Esophagus squamous epithelium (tissue), 5 donors: ENCODE results near the gene RAPGEF5. TPM values are rescaled to one million over a fixed set of nuclear protein-coding genes. Genes with fewer than 3 reads are reported as not detected.

Experiments
- DNase-seq: peaks from one replicate; lab custom pipeline; 2025; lab: John Stamatoyannopoulos, UW
- H3K27ac ChIP-seq, 4 donors: fragments of 200-600 bp; sonication (generic); one replicate each; pipeline ENCODE4 v1.5.1; 2016 to 2019; ENCODE audit warnings: mild to moderate bottlenecking in 1 of 4
- H3K27me3 ChIP-seq, 4 donors: fragments of 200-600 bp; sonication (generic); 1 replicate in 3 of 4; 2 replicates in 1 of 4; pipeline versions ENCODE4 v1.5.1 to v1.6.0; 2017 to 2021; ENCODE audit warnings: antibody characterized with exemption in 1 of 4
- H3K36me3 ChIP-seq, 3 donors: fragments of 200-600 bp; sonication (generic); one replicate each; pipeline ENCODE4 v1.5.1; 2016 to 2019
- H3K4me1 ChIP-seq, 3 donors: fragments of 200-600 bp; sonication (generic); one replicate each; pipeline ENCODE4 v1.5.1; 2017 to 2019
- H3K4me3 ChIP-seq, 4 donors: fragments of 200-600 bp; sonication (generic); 1 replicate in 3 of 4; 2 replicates in 1 of 4; pipeline ENCODE4 v1.5.1; 2016 to 2019; ENCODE audit warnings: mild to moderate bottlenecking in 2 of 4, moderate library complexity in 1 of 4
- H3K9me3 ChIP-seq, 3 donors: fragments of 200-600 bp; sonication (generic); one replicate each; pipeline ENCODE4 v1.5.1; 2016 to 2019
- CTCF ChIP-seq, 6 experiments: fragments of 450-650 bp in 4 of 6; fragments of 200-600 bp in 2 of 6; sonication (generic) in 2 of 6; IDR thresholded peaks; one replicate each; pipeline ENCODE4 v1.5.1; 2016 to 2019; ENCODE audit warnings: antibody characterized with exemption in 6 of 6, mild to moderate bottlenecking in 4 of 6, moderate library complexity in 4 of 6
- POLR2A ChIP-seq, 4 donors: fragments of 450-650 bp; IDR thresholded peaks; one replicate each; pipeline ENCODE4 v1.6.1; 2017; ENCODE audit warnings: antibody characterized with exemption in 4 of 4, mild to moderate bottlenecking in 4 of 4, moderate library complexity in 3 of 4
- WGBS, 2 donors: methylation state at CpG; one replicate each; pipeline ENCODE4 v1.1.5; 2018; 5-methylcytosine and 5-hydroxymethylcytosine counted together
- intact Hi-C: fragments of 100-400 bp; cut with DNase I; formaldehyde crosslinking; loops from one replicate; pipeline ENCODE4 v1.15.0; 2022
- total RNA-seq, 4 donors: library from RNA; depleted of rRNA; stranded (reverse); fragments of >200 nt; gene quantifications; one replicate each; pipeline ENCODE4 v1.1.0, GENCODE V29; 2016
- donor health status: DM: yes; HTN: yes; CAD: no.

The RAPGEF5 gene
- total RNA-seq, 4 donors from 2014 or later: 16.9 to 50.5 (median 38.4) TPM

GRCh38 chr7:22117222-22117621 is 239.7 kb downstream of the RAPGEF5 start:
- no peaks in the 10 kb centered on the region for H3K27me3 ChIP-seq
- intact Hi-C loops: no loop called here
- no peak overlapping the region for H3K4me3 ChIP-seq
- H3K4me1 ChIP-seq: no peaks in the 10 kb centered on the region
- TF ChIP-seq POLR2A (IDR thresholded peaks at IDR 0.05) (no peak), CTCF (IDR thresholded peaks at IDR 0.05) (no peak)
- WGBS, 2 donors: 58 to 81% methylated on average over 3 to 6 of the region's 6 CpGs
- H3K9me3 ChIP-seq: no peaks in the 10 kb centered on the region
- H3K36me3 ChIP-seq: peaks cover 0 to 69% (median 0%) of the 10 kb centered on the region in 3 donors
- DNase-seq: no peak
- H3K27ac ChIP-seq: no peak overlapping the region

- WGBS, 2 donors: 90 to 94% methylated on average over 6 to 7 of the region's 7 CpGs
- H3K4me1 ChIP-seq: no peaks in the 10 kb centered on the region
- no peak for DNase-seq
- H3K36me3 ChIP-seq: peaks cover 0 to 63% (median 0%) of the 10 kb centered on the region in 3 donors
- TF ChIP-seq POLR2A (IDR thresholded peaks at IDR 0.05) (no peak), CTCF (IDR thresholded peaks at IDR 0.05) (no peak)
- no peak overlapping the region for H3K27ac ChIP-seq
- no peak overlapping the region for H3K4me3 ChIP-seq
- no peaks in the 10 kb centered on the region for H3K27me3 ChIP-seq
- intact Hi-C loops: no loop called here
- no peaks in the 10 kb centered on the region for H3K9me3 ChIP-seq
Observed at GRCh38 chr7:22116451-22117030, 240.4 kb downstream of the RAPGEF5 start.

- Histone ChIP-seq H3K27me3 (no peaks in the 10 kb centered on the region), H3K27ac (no peak overlapping the region), H3K36me3 (peaks cover 0 to 54% (median 0%) of the 10 kb centered on the region in 3 donors), H3K9me3 (no peaks in the 10 kb centered on the region), H3K4me3 (no peak overlapping the region), H3K4me1 (no peaks in the 10 kb centered on the region)
- intact Hi-C loops: no loop called here
- no peak for DNase-seq
- WGBS, 2 donors: 73 to 77% methylated on average over 3 to 4 of the region's 5 CpGs
- TF ChIP-seq POLR2A (IDR thresholded peaks at IDR 0.05) (no peak), CTCF (IDR thresholded peaks at IDR 0.05) (no peak)
Observed at GRCh38 chr7:22115689-22116088, 241.3 kb downstream of the RAPGEF5 start.

- Histone ChIP-seq H3K4me1 (no peaks in the 10 kb centered on the region), H3K9me3 (no peaks in the 10 kb centered on the region), H3K36me3 (peaks cover 0 to 42% (median 0%) of the 10 kb centered on the region in 3 donors), H3K4me3 (no peak overlapping the region), H3K27ac (peak overlapping the region in 1 of 4 donors; percentile 19), H3K27me3 (no peaks in the 10 kb centered on the region)
- no peak for DNase-seq
- TF ChIP-seq CTCF (IDR thresholded peaks at IDR 0.05) (no peak), POLR2A (IDR thresholded peaks at IDR 0.05) (no peak)
- intact Hi-C loops: loop anchor here (5.0 kb wide), 1 partner anchor 373 kb away; no protein-coding TSS in a partner anchor
- 68 to 71% methylated on average over 4 to 6 of the region's 7 CpGs for WGBS, 2 donors
Observed at GRCh38 chr7:22114440-22114981, 242.4 kb downstream of the RAPGEF5 start.

GRCh38 chr7:22113041-22113440 is 243.9 kb downstream of the RAPGEF5 start:
- TF ChIP-seq CTCF (IDR thresholded peaks at IDR 0.05) (no peak), POLR2A (IDR thresholded peaks at IDR 0.05) (no peak)
- H3K36me3 ChIP-seq: peaks cover 0 to 31% (median 0%) of the 10 kb centered on the region in 3 donors
- no peak overlapping the region for H3K4me3 ChIP-seq
- no peaks in the 10 kb centered on the region for H3K4me1 ChIP-seq
- intact Hi-C loops: loop anchor here (5.0 kb wide), 1 partner anchor 374 kb away; no protein-coding TSS in a partner anchor
- H3K27me3 ChIP-seq: no peaks in the 10 kb centered on the region
- H3K27ac ChIP-seq: no peak overlapping the region
- DNase-seq: no peak
- 73 to 75% methylated on average over 3 of the region's 3 CpGs for WGBS, 2 donors
- H3K9me3 ChIP-seq: no peaks in the 10 kb centered on the region
